ENCODE data around the gene COL4A3.

DNA sequence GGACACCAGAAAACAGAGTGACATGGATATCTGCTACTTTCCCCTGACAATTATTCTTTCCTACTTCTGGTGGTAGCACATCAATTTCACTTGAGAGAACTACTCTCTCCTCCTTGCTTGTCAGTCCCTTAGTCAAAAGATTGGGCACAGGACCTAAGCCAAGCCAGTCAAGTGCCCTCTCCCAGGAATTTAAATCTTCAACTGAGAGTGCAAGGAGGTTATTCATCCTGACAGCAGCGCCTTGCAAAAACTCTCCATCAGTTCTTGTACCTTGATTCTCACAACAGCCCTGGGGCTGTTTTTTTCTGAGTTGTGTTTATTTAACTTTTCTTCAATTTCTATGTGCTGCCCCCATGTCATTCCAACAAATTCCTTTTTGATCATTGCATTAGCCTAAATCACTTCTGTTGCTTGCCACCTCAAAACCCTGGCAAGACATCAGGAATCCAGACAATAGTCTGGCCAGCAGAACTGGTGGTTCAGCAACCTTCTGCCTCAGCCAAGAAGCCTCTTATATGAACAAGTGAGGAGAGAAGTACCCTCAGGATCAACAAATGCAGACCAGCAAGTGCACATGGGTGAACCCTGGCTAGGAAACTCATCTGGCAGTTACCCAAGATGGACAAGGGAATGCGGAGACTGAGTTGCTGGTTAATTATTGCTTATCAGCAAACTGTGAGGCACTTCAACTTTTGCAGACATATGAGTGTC lies 19.4 kb downstream of the COL4A3 start:
- TF ChIP-seq CTCF (conservative IDR thresholded peaks at IDR 0.05 in 1 of 2, IDR thresholded peaks at IDR 0.05 in 1 of 2; ENCODE audit: extremely low read depth in 1 of 2, insufficient read depth in 1 of 2, low read depth in 1 of 2, low read length in 2 of 2) (no peak), EZH2 (IDR thresholded peaks at IDR 0.05; ENCODE audit: borderline replicate concordance, low read length) (no peak)
